A549 (cell line): Measurements from ENCODE around the gene SRPK1. TPM values are rescaled to one million over a fixed set of nuclear protein-coding genes. Genes with fewer than 3 reads are reported as not detected.

ENCODE experiments used
- ATAC-seq, 2 experiments: fragments of 200-7000 bp in 1 of 2; fragments of >200 bp in 1 of 2; cut with Nextera tagmentation in 1 of 2; cut with Tn5 transposase in 1 of 2; 3 replicates each; pipeline versions ENCODE4 v1.8.0 to v1.9.1; 2018 to 2020; ENCODE audit warnings: mild to moderate bottlenecking in 1 of 2, moderate library complexity in 1 of 2
- CTCF ChIA-PET: fragments of 300-600 bp; sonication (Branson Sonifier 250); formaldehyde crosslinking; extraction: SDS; loops from one replicate; lab custom pipeline; 2021; ENCODE audit warnings: antibody characterized with exemption, inconsistent platforms; lab: Yijun Ruan, JAX
- POLR2A ChIA-PET: fragments of 350-600 bp; formaldehyde crosslinking; extraction: SDS; loops from one replicate; lab custom pipeline; 2021; ENCODE audit warnings: antibody characterized with exemption, inconsistent platforms; lab: Yijun Ruan, JAX
- DNase-seq, 2 experiments: peaks; one replicate each; pipeline versions ENCODE4 v3.0.0 to v3.0.0-alpha.2; 2011 to 2016; ENCODE audit warnings: low read depth in 1 of 2, low spot score in 1 of 2
- FAIRE-seq: peaks from 2 replicates; lab custom pipeline; 2011; peaks lifted over from hg19 to GRCh38; lab: Jason Lieb, UNC
- H3K27ac ChIP-seq, 2 experiments: fragments of >200 bp; sonication (Bioruptor Twin); formaldehyde crosslinking; 3 replicates each; pipeline ENCODE4 v1.5.1; 2016 to 2017
- H3K4me1 ChIP-seq: fragments of >200 bp; sonication (Bioruptor Twin); formaldehyde crosslinking; 3 replicates; pipeline ENCODE4 v1.6.1; 2016
- H3K4me2 ChIP-seq: fragments of >200 bp; sonication (Bioruptor Twin); formaldehyde crosslinking; 3 replicates; pipeline ENCODE4 v1.6.1; 2016
- H3K4me3 ChIP-seq: fragments of >200 bp; sonication (Bioruptor Twin); formaldehyde crosslinking; 3 replicates; pipeline ENCODE4 v1.5.1; 2016
- H3K9me3 ChIP-seq: fragments of >200 bp; sonication (Bioruptor Twin); formaldehyde crosslinking; 3 replicates; pipeline ENCODE4 v1.6.1; 2016
- ATOH8 ChIP-seq: fragments of 250-450 bp; sonication (Bioruptor Pico); IDR thresholded peaks from 2 replicates; pipeline ENCODE4 v1.5.0; 2020; ENCODE audit warnings: low read depth, mild to moderate bottlenecking, moderate library complexity
- CBX8 ChIP-seq: fragments of 200-600 bp; sonication (generic); IDR thresholded peaks from 2 replicates; pipeline ENCODE4 v1.6.1; 2016
- CEBPB ChIP-seq, 2 experiments: fragments of >200 bp in 1 of 2; sonication (Bioruptor Twin) in 1 of 2; formaldehyde crosslinking in 1 of 2; IDR thresholded peaks; 2 replicates each; pipeline ENCODE4 v1.6.1; 2012 to 2016
- CHD2 ChIP-seq: fragments of 150-350 bp; IDR thresholded peaks from 2 replicates; pipeline ENCODE4 v1.6.1; 2014; ENCODE audit warnings: low read length; ENCODE audit not compliant: partially characterized antibody
- CTCF ChIP-seq: fragments of >200 bp; sonication (Bioruptor Twin); formaldehyde crosslinking; IDR thresholded peaks from 3 replicates; pipeline ENCODE4 v1.5.1; 2016
- E2F6 ChIP-seq: IDR thresholded peaks from 2 replicates; pipeline ENCODE4 v1.6.1; 2012; ENCODE audit warnings: low read depth, borderline replicate concordance
- EP300 ChIP-seq, 2 experiments: fragments of >200 bp; sonication (Bioruptor Twin); formaldehyde crosslinking; IDR thresholded peaks; 2 replicates in 1 of 2; 3 replicates in 1 of 2; pipeline ENCODE4 v1.6.1; 2016 to 2017
- FOSB ChIP-seq: fragments of 250-450 bp; sonication (Bioruptor Pico); IDR thresholded peaks from 2 replicates; pipeline ENCODE4 v1.5.0; 2020; ENCODE audit warnings: mild to moderate bottlenecking, moderate library complexity
- HDAC2 ChIP-seq: fragments of 200-600 bp; sonication (generic); IDR thresholded peaks from 2 replicates; pipeline ENCODE4 v1.6.1; 2016
- HEYL ChIP-seq: fragments of 250-450 bp; sonication (Bioruptor Pico); IDR thresholded peaks from 2 replicates; pipeline ENCODE4 v1.8.0; 2021; ENCODE audit warnings: mild to moderate bottlenecking, moderate library complexity
- HMGXB4 ChIP-seq: fragments of 250-450 bp; sonication (Bioruptor Pico); IDR thresholded peaks from 2 replicates; pipeline ENCODE4 v1.5.0; 2021; ENCODE audit warnings: mild to moderate bottlenecking, moderate library complexity, borderline replicate concordance
- HOXA7 ChIP-seq: fragments of 250-450 bp; sonication (Bioruptor Pico); IDR thresholded peaks from 2 replicates; pipeline ENCODE4 v1.5.0; 2020; ENCODE audit warnings: mild to moderate bottlenecking, moderate library complexity
- HOXB13 ChIP-seq: fragments of 250-450 bp; sonication (Bioruptor Pico); IDR thresholded peaks from 2 replicates; pipeline ENCODE4 v1.5.0; 2020; ENCODE audit warnings: low read depth, mild to moderate bottlenecking, moderate library complexity
- JUNB ChIP-seq: fragments of >200 bp; sonication (Bioruptor Twin); formaldehyde crosslinking; IDR thresholded peaks from 2 replicates; pipeline ENCODE4 v1.6.1; 2016
- KDM5A ChIP-seq: fragments of 200-600 bp; sonication (generic); IDR thresholded peaks from 2 replicates; pipeline ENCODE4 v1.6.1; 2016; ENCODE audit warnings: antibody characterized with exemption, mild to moderate bottlenecking
- MAFK ChIP-seq: fragments of 450-650 bp; IDR thresholded peaks from 2 replicates; pipeline ENCODE4 v1.6.1; 2014; ENCODE audit not compliant: partially characterized antibody
- MAZ ChIP-seq: fragments of 150-350 bp; IDR thresholded peaks from 2 replicates; pipeline ENCODE4 v1.6.1; 2014; ENCODE audit warnings: antibody characterized with exemption, low read depth, low read length, borderline replicate concordance
- PHF8 ChIP-seq: fragments of 200-600 bp; sonication (generic); IDR thresholded peaks from 2 replicates; pipeline ENCODE4 v1.6.1; 2016; ENCODE audit warnings: low read depth, mild to moderate bottlenecking, antibody characterized with exemption, moderate library complexity, borderline replicate concordance
- POLR2AphosphoS2 ChIP-seq: conservative IDR thresholded peaks from 2 replicates; pipeline ENCODE4 v1.6.1; 2012; ENCODE audit warnings: low read length, improper control_type of control experiment, inconsistent platforms
- RNF2 ChIP-seq: fragments of 200-600 bp; sonication (generic); IDR thresholded peaks from 2 replicates; pipeline ENCODE4 v1.6.1; 2016; ENCODE audit warnings: low read depth, mild to moderate bottlenecking, antibody characterized with exemption, moderate library complexity, borderline replicate concordance
- TFCP2L1 ChIP-seq: fragments of 250-450 bp; sonication (Bioruptor Pico); IDR thresholded peaks from 2 replicates; pipeline ENCODE4 v1.5.0; 2021; ENCODE audit warnings: mild to moderate bottlenecking
- ZFP36 ChIP-seq: fragments of 450-650 bp; IDR thresholded peaks from 2 replicates; pipeline ENCODE4 v1.6.1; 2014; ENCODE audit warnings: borderline replicate concordance; ENCODE audit not compliant: partially characterized antibody
- ZNF302 ChIP-seq: fragments of 250-450 bp; sonication (Bioruptor Pico); IDR thresholded peaks from 2 replicates; pipeline ENCODE4 v1.9.0; 2021; ENCODE audit warnings: inconsistent platforms, mild to moderate bottlenecking, moderate library complexity
- ZSCAN20 ChIP-seq: fragments of 250-450 bp; sonication (Bioruptor Pico); IDR thresholded peaks from 2 replicates; pipeline ENCODE4 v1.8.0; 2022; ENCODE audit warnings: mild to moderate bottlenecking, moderate library complexity
- WGBS: methylation state at CpG from one replicate; pipeline ENCODE4 v1.1.6; 2017; ENCODE audit errors: missing lambda C conversion rate; 5-methylcytosine and 5-hydroxymethylcytosine counted together
- polyA plus RNA-seq, 4 experiments: library from polyadenylated mRNA; depleted of rRNA in 3 of 4; stranded (reverse); fragments of >200 nt; fragmentation: RNase III in 1 of 4; extraction: RNeasy Plus Mini Kit Qiagen cat#74134 plus additional on column Dnase treatment in 1 of 4; gene quantifications; 2 replicates in 3 of 4; 3 replicates in 1 of 4; pipeline ENCODE4 v1.2.3, GENCODE V29; 2011 to 2017
- TF ChIP-seq, protein P1 (sequence below): fragments of 150-350 bp; IDR thresholded peaks from 2 replicates; pipeline ENCODE4 v1.6.1; 2014; ENCODE audit warnings: low read depth, mild to moderate bottlenecking, low read length
- TF ChIP-seq, protein P2 (sequence below): fragments of >200 bp; sonication (Bioruptor Twin); formaldehyde crosslinking; IDR thresholded peaks from 2 replicates; pipeline ENCODE4 v1.6.1; 2016

The SRPK1 gene
- polyA plus RNA-seq, 2 of the 4 experiments (the other 2 are of a cell fraction) = 46.9 to 65.9 TPM

GRCh38 chr6:35925961-35926360, 5.1 kb upstream of the SRPK1 start:
- CTCF ChIA-PET = interaction anchor here (0.8 to 1.6 kb wide), 2 partner anchors 13 to 169 kb away, joined by 3 to 4 read pairs; no protein-coding TSS in a partner anchor
- no peak for FAIRE-seq

DNA sequence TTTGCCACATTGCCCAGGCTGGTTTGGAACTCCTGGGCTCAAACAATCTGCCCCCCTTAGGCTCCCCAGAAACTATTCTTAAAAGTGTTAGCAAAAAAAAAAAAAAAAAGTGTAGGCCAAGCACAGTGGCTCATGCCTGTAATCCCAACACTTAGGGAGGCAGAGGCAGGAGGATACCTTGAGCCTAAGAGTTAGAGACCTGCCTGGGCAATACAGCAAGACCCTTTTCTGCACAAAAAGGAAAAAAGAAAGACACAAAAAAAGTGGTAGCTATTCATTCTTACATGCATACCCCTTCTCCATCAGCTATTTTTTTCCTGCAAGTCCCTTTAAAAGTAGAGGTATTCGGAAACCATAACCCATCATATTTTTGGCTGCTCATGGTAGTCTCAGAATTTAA, 3.2 kb upstream of the SRPK1 start:
- H3K9me3 ChIP-seq = no peaks in the 10 kb centered on the region
- ChIA-PET CTCF (interaction anchor here (0.7 to 1.0 kb wide), 2 partner anchors 21 to 417 kb away, joined by 3 read pairs; no protein-coding TSS in a partner anchor), POLR2A (no interaction called here)
- WGBS = 97% methylated on average over 1 of the region's 1 CpG
- H3K4me3 ChIP-seq = no peak overlapping the region
- TF ChIP-seq HEYL (CRISPR knock-in tag) (no peak), HOXB13 (no peak), ZNF302 (CRISPR knock-in tag) (no peak), CTCF (no peak), HOXA7 (CRISPR knock-in tag) (no peak), TFCP2L1 (CRISPR knock-in tag) (no peak), ATOH8 (CRISPR knock-in tag) (no peak), MAFK (no peak), POLR2AphosphoS2 (no peak), PHF8 (no peak), ZFP36 (no peak), MAZ (no peak), RNF2 (no peak), HMGXB4 (CRISPR knock-in tag) (no peak)
- TF ChIP-seq, protein P1, sequence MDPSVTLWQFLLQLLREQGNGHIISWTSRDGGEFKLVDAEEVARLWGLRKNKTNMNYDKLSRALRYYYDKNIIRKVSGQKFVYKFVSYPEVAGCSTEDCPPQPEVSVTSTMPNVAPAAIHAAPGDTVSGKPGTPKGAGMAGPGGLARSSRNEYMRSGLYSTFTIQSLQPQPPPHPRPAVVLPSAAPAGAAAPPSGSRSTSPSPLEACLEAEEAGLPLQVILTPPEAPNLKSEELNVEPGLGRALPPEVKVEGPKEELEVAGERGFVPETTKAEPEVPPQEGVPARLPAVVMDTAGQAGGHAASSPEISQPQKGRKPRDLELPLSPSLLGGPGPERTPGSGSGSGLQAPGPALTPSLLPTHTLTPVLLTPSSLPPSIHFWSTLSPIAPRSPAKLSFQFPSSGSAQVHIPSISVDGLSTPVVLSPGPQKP = no peak
- TF ChIP-seq, protein P2, sequence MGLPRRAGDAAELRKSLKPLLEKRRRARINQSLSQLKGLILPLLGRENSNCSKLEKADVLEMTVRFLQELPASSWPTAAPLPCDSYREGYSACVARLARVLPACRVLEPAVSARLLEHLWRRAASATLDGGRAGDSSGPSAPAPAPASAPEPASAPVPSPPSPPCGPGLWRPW = no peak
- peaks cover 10% of the 10 kb centered on the region; the same call in 2 of the 3 replicates for H3K4me1 ChIP-seq
- H3K4me2 ChIP-seq = no peak overlapping the region
- H3K27ac ChIP-seq = no peak overlapping the region
- FAIRE-seq (no peak), ATAC-seq (no peak), DNase-seq (no peak)

More at GRCh38 chr6:35925961-35926360, 5.1 kb upstream of the SRPK1 start:
- WGBS = 100% methylated on average over 3 of the region's 3 CpGs
- H3K9me3 ChIP-seq = no peaks in the 10 kb centered on the region
- no peak overlapping the region for H3K4me3 ChIP-seq
- peaks cover 10% of the 10 kb centered on the region; the same call in 2 of the 3 replicates for H3K4me1 ChIP-seq
- POLR2A ChIA-PET = no interaction called here
- TF ChIP-seq CBX8 = no peak
- TF ChIP-seq EP300 (IDR thresholded peaks at IDR 0.05) = no peak
- no peak for TF ChIP-seq ATOH8 (CRISPR knock-in tag)
- no peak for TF ChIP-seq ZSCAN20
- no peak for TF ChIP-seq HEYL (CRISPR knock-in tag)
- TF ChIP-seq FOSB (CRISPR knock-in tag) = no peak
- no peak for TF ChIP-seq CEBPB (IDR thresholded peaks at IDR 0.05)
- TF ChIP-seq HOXA7 (CRISPR knock-in tag) = no peak
- TF ChIP-seq HDAC2 = no peak
- TF ChIP-seq JUNB = no peak
- TF ChIP-seq CHD2 = no peak
- TF ChIP-seq KDM5A = no peak
- no peak for TF ChIP-seq E2F6
- no peak overlapping the region for H3K27ac ChIP-seq
- ATAC-seq (no peak), DNase-seq (no peak)
- no peak overlapping the region for H3K4me2 ChIP-seq
